Measurements from ENCODE around the gene EIF5. TPM values are rescaled to one million over a fixed set of nuclear protein-coding genes. Genes with fewer than 3 reads are reported as not detected.

Gene EIF5
- polyA plus RNA-seq (2012; ENCODE audit: insufficient read length, low read depth): 221 TPM

DNA sequence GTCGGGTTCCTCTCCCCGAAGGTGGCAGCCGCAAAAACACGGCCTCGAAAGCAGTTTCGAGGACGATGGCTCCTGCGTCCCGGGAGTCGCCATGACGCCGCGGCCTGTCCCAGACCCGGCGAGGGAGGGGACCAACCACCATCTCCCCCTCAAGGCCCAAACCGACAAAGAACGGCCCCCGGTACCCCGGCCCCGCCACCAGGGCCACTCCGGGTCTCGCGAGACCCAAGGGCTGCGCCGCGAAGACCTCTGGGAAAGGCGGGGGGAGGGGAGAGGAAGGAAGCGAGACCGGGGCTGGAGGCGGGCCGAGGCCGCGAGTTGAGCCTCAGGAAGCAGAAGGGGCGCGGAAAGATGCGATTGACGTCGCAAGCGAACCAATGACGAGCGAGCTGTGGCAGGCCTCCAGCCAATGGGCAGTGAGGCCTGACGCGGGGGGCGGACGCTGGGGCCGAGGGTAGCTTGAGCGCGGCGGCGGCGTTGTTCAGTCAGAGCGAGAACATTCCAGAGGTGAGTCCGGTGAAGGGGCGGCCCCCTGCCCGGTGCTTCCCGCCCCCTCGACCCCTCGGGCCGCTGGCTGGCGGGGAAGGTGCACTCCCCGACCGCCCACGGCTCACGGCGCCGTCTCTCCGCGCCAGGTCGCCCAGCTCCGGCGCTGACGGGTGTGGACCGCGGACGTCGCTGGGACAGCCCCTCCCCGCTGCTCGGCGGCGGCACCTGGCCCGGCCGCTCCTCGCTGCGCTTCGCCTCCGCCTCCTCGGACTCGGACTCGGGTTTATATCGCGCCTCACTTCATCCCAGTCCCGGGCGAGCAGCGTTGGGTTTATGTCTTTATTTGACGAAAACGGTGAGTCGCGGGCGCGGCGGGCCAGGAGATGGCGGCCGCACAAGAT lies at the start of gene EIF5:
EIF5 (plus strand) TSS at position 484 of the 890 bp plus-strand sequence. CDS start 1,624 bp downstream, outside the sequence.
- TF ChIP-seq POLR2AphosphoS5 (IDR thresholded peaks at IDR 0.05; ENCODE audit: low read depth, low read length): peak; percentile 88
- peak; percentile 96 for TF ChIP-seq TAF1 (IDR thresholded peaks at IDR 0.05; ENCODE audit: borderline replicate concordance, insufficient read depth, low read length)
- TF ChIP-seq, protein P1, sequence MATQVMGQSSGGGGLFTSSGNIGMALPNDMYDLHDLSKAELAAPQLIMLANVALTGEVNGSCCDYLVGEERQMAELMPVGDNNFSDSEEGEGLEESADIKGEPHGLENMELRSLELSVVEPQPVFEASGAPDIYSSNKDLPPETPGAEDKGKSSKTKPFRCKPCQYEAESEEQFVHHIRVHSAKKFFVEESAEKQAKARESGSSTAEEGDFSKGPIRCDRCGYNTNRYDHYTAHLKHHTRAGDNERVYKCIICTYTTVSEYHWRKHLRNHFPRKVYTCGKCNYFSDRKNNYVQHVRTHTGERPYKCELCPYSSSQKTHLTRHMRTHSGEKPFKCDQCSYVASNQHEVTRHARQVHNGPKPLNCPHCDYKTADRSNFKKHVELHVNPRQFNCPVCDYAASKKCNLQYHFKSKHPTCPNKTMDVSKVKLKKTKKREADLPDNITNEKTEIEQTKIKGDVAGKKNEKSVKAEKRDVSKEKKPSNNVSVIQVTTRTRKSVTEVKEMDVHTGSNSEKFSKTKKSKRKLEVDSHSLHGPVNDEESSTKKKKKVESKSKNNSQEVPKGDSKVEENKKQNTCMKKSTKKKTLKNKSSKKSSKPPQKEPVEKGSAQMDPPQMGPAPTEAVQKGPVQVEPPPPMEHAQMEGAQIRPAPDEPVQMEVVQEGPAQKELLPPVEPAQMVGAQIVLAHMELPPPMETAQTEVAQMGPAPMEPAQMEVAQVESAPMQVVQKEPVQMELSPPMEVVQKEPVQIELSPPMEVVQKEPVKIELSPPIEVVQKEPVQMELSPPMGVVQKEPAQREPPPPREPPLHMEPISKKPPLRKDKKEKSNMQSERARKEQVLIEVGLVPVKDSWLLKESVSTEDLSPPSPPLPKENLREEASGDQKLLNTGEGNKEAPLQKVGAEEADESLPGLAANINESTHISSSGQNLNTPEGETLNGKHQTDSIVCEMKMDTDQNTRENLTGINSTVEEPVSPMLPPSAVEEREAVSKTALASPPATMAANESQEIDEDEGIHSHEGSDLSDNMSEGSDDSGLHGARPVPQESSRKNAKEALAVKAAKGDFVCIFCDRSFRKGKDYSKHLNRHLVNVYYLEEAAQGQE (IDR thresholded peaks at IDR 0.05; ENCODE audit: insufficient read depth in 1 of 2, low read depth in 2 of 2, low read length in 2 of 2): no peak
- TF ChIP-seq SIN3A (IDR thresholded peaks at IDR 0.05; ENCODE audit: borderline replicate concordance, insufficient read depth, low read length): no peak
- no peak for TF ChIP-seq FOXP2 (optimal IDR thresholded peaks at IDR 0.05; ENCODE audit: borderline replicate concordance, extremely low read depth, extremely low read length, insufficient read depth)

DNA sequence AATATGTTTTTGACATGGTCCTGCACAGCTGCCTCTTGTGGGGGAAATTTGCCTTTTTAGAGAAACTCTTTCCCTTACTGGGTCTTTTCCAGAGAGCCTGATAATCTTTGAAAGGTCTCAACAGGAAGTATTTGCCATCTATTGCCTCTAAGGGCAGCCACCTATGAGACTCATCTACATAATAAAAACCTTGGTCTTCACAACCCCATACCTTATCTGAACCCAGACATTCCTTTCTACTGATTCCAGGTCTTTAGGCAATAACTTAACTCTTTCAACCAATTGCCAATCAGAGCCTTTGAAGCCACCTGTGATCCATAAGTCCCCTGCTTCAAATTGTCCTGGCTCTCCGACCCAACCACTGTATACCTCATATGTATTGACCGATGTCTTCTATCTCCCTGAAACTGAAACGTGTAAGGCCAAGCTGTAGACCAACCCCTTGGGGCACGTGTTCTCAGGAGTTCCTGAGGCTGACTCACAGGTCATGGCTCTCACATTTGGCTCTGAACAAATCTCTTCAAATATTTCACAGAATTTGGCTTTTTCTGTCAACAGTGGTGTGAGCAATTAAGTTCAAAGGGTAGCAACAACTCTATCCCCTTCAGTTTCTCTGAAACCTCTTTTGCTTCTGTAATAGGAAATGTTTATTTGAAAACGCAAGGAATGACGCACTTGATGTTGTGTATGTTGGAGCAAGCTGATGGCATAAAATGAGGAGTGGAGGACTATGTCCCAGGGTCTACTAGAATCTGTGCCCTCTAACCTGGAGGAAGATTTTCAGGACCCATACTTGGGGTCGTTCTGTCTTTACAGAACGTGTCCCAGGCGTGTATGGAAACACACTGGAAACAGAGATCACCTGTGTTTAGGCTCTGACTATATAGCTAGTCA lies 49.2 kb upstream of the EIF5 start:
- TF ChIP-seq SIN3A (IDR thresholded peaks at IDR 0.05; ENCODE audit: borderline replicate concordance, insufficient read depth, low read length) (no peak), POLR2AphosphoS5 (IDR thresholded peaks at IDR 0.05; ENCODE audit: low read depth, low read length) (no peak)
- TF ChIP-seq, protein P1 (IDR thresholded peaks at IDR 0.05; ENCODE audit: insufficient read depth in 1 of 2, low read depth in 2 of 2, low read length in 2 of 2): no peak

DNA sequence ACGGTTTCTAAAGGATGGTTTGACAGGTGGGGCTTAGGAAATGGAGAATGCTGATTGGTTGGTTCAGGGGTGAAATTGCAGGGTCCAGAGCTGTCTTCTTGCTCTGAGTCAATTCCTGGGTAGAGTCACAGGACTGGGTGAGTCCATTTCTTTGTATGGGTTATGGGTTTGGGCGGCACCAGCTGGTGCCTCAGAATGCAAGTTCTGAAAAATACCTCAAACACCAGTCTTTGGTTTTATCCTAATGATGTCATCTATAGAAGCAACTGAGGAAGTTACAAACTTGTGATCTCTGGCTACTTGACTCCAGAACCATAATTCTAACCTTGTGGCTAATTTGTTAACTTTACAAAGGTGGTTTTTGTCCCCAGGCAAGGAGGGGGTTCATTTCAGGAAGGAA lies 47.6 kb upstream of the EIF5 start:
- no peak for TF ChIP-seq SIN3A (IDR thresholded peaks at IDR 0.05; ENCODE audit: borderline replicate concordance, insufficient read depth, low read length)
- TF ChIP-seq POLR2AphosphoS5 (IDR thresholded peaks at IDR 0.05; ENCODE audit: low read depth, low read length): no peak
- no peak for TF ChIP-seq TAF1 (IDR thresholded peaks at IDR 0.05; ENCODE audit: borderline replicate concordance, insufficient read depth, low read length)
- TF ChIP-seq, protein P1 (IDR thresholded peaks at IDR 0.05; ENCODE audit: insufficient read depth in 1 of 2, low read depth in 2 of 2, low read length in 2 of 2): no peak
- TF ChIP-seq FOXP2 (optimal IDR thresholded peaks at IDR 0.05; ENCODE audit: borderline replicate concordance, extremely low read depth, extremely low read length, insufficient read depth): no peak

DNA sequence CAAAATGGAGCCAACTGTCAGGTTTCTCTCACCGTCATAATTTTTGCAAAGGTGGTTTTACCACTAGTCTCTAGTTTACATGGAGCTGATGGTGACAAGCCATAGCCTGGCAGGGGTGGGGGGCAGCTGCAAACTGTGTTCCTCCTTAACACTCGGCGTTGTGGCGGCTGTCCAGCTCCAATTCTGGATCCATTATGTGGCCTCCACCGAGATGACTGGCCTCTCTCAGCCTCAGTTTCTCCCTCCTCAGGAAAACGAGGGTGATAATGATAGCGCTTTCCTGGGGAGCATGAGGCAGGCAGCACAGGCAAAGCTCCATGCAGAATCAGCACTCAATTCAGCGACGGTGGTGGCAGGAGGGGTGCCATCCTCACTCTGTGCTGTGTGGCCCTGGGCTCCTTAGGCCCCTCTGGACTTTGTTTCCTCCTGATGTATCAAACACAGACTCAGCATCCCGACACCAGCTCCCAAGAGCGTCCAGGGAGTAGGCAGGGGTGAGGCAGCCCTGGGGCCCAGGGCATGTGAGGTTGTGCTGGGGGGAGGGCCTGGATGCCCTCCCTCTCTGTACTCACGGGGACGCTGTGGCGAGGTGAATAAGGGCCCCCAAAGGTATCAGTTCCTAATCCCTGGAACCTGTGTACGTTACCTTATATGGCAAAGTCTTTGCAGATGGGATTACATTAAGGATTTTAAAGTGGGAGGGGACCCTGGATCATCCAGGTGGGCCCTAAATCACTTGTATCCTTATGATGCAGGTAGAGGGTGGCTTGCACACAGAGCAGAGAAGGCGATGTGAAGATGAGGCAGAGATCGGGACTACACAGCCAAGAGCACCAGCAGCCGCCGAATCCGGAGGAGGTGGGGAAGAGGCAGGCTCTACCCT lies 46.8 kb upstream of the EIF5 start:
- TF ChIP-seq, protein P1 (IDR thresholded peaks at IDR 0.05; ENCODE audit: insufficient read depth in 1 of 2, low read depth in 2 of 2, low read length in 2 of 2): no peak
- TF ChIP-seq SIN3A (IDR thresholded peaks at IDR 0.05; ENCODE audit: borderline replicate concordance, insufficient read depth, low read length): no peak
- no peak for TF ChIP-seq TAF1 (IDR thresholded peaks at IDR 0.05; ENCODE audit: borderline replicate concordance, insufficient read depth, low read length)
- TF ChIP-seq FOXP2 (optimal IDR thresholded peaks at IDR 0.05; ENCODE audit: borderline replicate concordance, extremely low read depth, extremely low read length, insufficient read depth): no peak
- TF ChIP-seq POLR2AphosphoS5 (IDR thresholded peaks at IDR 0.05; ENCODE audit: low read depth, low read length): no peak
